NCI-H2029 (cell line): ENCODE data around the gene CHRNB4.
"Not testable (repeated sequence)": the region's sequence is repeated elsewhere in the genome, so short reads cannot be mapped to it uniquely, and the experiment has no call there.

Experiments
- DNase-seq: peaks from one replicate; lab custom pipeline; 2025; lab: John Stamatoyannopoulos, UW

Gene CHRNB4

DNA sequence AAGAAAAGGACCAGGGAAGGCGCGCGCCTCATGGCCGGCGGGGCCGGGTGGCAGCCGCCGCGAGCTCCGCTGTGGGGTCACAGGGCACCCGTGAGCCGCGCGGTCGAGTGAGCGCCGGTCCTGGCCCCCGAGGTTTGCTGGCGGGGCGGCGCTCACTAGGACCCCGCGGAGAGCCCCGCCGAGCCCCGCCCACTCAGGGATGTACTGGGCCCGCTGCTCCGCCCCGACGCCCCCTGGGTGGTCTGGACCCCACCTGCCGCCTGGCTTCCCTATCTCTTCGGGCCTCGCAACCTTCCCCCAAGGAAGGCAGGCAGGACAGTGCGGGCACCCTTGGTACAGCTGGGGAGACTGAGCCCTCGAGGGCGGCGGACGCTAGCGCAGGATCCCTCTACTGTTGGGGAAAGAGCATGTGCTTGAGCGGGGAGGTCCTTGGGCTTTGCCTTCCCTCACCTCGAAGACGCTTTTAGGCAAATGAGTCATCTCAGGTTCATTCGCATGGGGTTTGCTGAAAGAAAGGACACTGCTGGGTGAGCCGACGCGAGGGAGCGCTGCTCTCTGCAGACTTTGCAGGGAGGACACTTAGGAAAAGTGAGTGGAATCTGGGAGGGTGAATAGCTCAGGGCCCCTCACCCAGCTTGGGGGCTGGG lies at the start of gene CHRNB4:
Gene CHRNB4 (minus strand): TSS at position 109 of the 647 bp plus-strand sequence. CDS start 77 bp downstream, at position 32.
- DNase-seq, result no peak

DNA sequence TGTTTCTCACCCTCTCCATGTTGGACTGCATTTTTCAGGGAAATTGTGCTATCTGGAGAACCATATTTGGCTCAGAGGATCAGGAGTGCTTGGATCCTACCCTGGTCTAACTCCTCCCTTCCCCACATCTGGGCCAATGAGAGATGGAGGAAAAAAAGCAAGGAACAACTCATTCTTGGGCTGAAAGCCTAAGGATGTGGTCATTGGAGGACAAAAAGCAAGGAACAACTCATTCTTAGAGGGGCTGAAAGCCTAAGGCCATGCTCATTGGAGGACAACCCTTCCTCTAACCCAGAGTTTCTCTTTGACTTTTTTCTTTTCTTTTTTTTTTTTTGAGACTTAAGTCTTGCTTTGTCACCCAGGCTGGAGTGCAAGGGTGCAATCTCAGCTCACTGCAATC lies 48.6 kb upstream of the CHRNB4 start:
- DNase-seq, result no peak

DNA sequence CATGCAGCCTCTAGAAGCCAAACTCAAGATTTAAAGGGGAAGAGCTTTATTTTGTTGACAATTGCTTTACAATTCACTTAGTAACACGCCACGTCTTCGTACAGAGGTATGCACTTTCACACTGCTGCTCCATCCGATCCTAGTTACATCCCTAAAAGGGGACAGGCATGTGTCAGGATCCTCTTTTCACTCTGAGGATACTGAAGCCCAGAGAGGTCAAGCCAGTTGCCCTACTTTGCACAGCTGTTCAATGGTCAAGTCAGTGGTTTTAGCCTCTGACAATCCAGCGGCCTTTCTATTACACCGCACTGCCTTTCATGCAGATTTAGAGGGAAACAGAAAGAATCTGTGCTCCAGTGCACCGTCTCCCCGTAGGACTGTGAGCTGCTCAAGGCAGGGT lies 44.9 kb upstream of the CHRNB4 start:
- no peak for DNase-seq

- no peak for DNase-seq
Observed at GRCh38 chr15:78685159-78685921, 44.3 kb upstream of the CHRNB4 start.

DNA sequence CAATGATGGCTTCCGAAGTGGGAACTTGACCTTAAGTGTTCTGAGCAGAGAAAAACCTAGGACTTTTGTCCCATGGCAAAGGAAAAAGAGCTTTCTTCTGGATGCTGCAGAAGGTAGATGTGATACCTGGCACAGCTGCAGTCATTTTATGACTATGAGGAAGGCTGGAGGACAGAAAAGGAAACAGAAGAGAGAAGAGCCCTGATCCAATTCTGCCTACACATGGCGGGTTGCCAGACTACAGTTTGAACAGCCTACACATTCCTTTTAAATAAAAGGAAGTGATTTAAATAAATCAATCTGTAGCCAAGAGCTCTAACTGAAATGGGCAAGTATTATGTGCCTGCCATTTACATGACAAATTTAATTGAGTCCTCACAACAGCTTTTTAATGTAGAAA lies 43.6 kb upstream of the CHRNB4 start:
- no peak for DNase-seq

DNA sequence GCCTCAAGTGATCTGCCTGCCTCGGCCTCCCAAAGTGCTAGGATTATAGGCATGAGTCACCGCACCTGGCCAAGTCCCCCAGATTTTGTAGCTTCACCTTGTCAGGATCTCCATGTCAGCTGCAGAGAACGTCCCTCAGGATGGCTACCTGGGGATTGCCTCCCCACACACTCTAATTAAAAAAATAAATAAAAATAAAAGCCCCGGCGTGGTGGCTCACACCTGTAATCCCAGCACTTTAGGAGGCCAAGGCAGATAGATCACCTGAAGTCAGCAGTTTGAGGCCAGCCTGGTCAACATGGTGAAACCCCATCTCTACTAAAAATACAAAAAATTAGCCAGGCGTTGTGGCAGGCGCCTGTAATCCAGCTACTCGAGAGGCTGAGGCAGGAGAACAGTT lies 42.6 kb upstream of the CHRNB4 start:
- not testable (repeated sequence) for DNase-seq

GRCh38 chr15:78682693-78683410 lies 41.8 kb upstream of the CHRNB4 start:
- DNase-seq, result no peak

DNA sequence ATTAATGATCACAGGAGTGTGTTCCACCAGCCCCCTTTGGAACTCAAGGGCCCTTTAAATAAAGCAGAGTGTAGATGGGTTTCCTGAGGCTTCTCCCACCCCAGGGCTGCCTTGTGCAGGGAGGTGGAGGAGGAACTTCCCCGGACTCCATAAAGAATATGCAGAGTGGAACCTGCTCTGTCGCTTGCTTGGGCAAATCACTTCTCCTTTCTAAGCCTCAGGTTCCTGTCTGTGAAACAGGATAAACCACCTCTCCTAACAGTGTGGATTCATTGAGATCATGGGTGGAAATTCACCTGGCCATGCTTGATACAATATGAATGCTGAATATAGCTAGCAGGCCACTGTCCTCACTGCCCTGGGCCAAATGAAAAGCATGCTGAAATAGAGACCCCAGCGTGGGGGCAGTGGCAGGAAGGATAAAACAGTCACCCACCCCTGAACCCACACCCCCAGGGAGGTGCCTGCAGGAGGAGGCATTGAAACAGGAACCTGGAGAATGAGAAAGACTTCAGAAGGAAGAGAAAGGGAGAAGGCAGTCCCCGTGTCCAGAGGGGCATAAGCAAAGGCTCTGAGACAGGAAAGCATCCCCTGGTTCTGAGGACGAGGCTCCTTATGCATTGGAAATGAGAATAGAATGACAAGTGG lies 41.1 kb upstream of the CHRNB4 start:
- DNase-seq, result no peak

GRCh38 chr15:78681281-78682003 lies 40.4 kb upstream of the CHRNB4 start:
- DNase-seq, result no peak

DNA sequence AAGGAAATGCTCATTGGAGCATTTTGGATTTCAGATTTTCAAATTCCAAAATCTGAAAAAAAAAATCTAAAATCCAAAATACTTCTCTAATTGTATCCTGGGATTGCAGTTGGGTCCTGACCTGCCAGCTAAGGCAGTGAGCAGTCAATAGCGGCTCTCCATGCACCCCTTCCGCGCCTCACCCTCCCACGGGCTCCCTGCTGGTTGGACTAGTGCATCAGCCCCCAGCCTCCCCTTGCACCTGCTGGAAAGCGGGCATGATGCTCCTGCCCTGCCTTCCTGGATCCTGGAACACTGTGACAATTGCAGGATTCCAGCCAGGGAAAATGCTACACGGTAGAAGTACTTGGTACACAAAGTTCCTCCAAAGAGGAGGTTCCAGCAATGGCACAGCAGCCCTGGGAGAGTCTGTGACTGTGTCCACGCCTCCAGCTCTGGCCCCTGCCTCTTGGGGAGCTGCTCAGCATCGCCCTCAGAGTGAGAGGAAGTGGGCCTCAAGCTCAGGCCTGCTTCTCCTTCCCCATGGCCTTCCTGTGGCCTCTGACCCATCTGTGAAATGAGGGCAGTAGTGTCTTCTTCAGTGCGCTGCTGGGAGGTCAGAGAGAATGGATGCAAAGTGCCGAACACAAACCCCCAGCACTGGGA lies 39.5 kb upstream of the CHRNB4 start:
- no peak for DNase-seq

GRCh38 chr15:78679089-78679511 lies 38.1 kb upstream of the CHRNB4 start:
- DNase-seq, result no peak

- no peak for DNase-seq
Observed at GRCh38 chr15:78676424-78677110, 35.6 kb upstream of the CHRNB4 start.

- no peak for DNase-seq
Observed at GRCh38 chr15:78675617-78676360, 34.8 kb upstream of the CHRNB4 start.

- no peak for DNase-seq
Observed at GRCh38 chr15:78675206-78675605, 34.2 kb upstream of the CHRNB4 start.

GRCh38 chr15:78673917-78674444 lies 33.0 kb upstream of the CHRNB4 start:
- DNase-seq, result no peak

GRCh38 chr15:78673476-78673875 lies 32.5 kb upstream of the CHRNB4 start:
- DNase-seq, result no peak

- DNase-seq, result no peak
Observed at GRCh38 chr15:78672285-78673014, 31.4 kb upstream of the CHRNB4 start.

DNA sequence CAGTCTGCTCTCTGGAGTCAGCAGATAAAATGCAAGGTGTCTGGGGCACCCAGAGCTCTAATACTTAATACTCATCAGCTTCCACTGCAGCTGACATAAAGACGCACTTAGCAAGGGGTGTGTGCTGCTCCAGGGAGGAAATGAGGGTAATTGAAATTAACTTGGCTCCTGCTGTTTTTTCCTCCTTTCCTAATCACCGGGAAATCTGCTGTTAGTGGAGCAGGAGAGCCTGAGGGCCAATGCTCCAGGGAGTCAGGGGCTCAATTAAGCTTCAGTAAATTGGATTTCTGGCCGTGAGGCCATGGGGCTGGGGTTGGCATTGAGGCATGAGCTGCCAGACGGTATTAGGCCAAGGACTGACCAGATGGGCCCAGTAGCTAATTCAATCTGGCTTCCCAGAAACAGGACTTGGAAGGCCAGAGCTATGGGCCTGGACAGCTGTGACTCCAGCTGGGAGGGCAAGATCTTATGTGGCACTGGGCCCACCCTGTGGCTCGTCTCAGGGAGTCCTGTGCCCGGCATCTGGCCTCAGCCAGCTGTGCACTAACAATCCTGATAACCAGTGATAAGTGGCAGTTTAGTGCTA lies 30.7 kb upstream of the CHRNB4 start:
- no peak for DNase-seq

DNA sequence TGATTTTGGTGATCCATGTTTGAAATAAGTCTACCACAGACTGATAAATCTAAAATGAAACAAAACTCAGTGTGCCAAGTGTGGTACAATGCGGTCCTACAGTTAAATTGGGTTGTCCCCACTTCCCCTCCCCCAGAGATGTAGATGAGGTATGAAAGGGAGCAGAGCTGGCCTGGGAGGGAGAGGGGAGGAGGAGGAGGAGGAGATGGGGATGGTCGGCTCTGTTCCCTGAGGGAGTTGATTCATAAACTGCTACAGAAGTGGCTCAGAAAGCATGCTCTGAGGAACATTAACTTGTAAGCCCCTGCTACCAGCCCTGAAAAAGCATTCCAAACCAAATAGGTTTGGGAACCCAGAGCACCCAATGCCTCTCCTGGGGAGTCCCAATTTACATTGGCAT lies 28.0 kb upstream of the CHRNB4 start:
- DNase-seq, result no peak
